HEK293 (cell line): Measurements from ENCODE around the gene SAE1.

ENCODE experiments used
- CTCF ChIP-seq: fragments of 450-650 bp; formaldehyde crosslinking; IDR thresholded peaks from 2 replicates; pipeline ENCODE4 v1.5.1; 2016; ENCODE audit warnings: missing biosample characterization, missing genetic modification characterization
- ZBTB1 ChIP-seq: fragments of 450-650 bp; formaldehyde crosslinking; IDR thresholded peaks from 2 replicates; pipeline ENCODE4 v1.5.1; 2016; ENCODE audit warnings: missing biosample characterization, missing genetic modification characterization
- ZBTB7A ChIP-seq: fragments of 450-650 bp; formaldehyde crosslinking; IDR thresholded peaks from 2 replicates; pipeline ENCODE4 v1.5.1; 2016; ENCODE audit warnings: low read depth, missing biosample characterization, missing genetic modification characterization
- ZNF121 ChIP-seq: fragments of 450-650 bp; formaldehyde crosslinking; IDR thresholded peaks from 2 replicates; pipeline ENCODE4 v1.5.1; 2016; ENCODE audit warnings: missing biosample characterization, missing genetic modification characterization
- ZNF274 ChIP-seq, 2 experiments: fragments of 200-500 bp in 1 of 2; fragments of 450-650 bp in 1 of 2; sonication (Bioruptor generic) in 1 of 2; formaldehyde crosslinking in 1 of 2; IDR thresholded peaks; 2 replicates each; pipeline versions ENCODE4 v1.5.1 to v1.6.1; 2014 to 2016; ENCODE audit warnings: borderline replicate concordance in 1 of 2, inconsistent platforms in 1 of 2, low read length in 1 of 2, missing biosample characterization in 1 of 2, missing genetic modification characterization in 1 of 2
- ZNF335 ChIP-seq: fragments of 450-650 bp; formaldehyde crosslinking; conservative IDR thresholded peaks from 2 replicates; pipeline ENCODE4 v1.5.1; 2016; ENCODE audit warnings: missing biosample characterization, missing genetic modification characterization

GRCh38 chr19:47133021-47133471, 2.4 kb downstream of the SAE1 start:
- TF ChIP-seq ZNF121 (tag by site-specific recombination) (peak; percentile 91), CTCF (no peak), ZNF274 (IDR thresholded peaks at IDR 0.05; ENCODE audit: low read length) (no peak), ZNF274 (tag by site-specific recombination; IDR thresholded peaks at IDR 0.05; ENCODE audit: borderline replicate concordance) (no peak), ZNF335 (tag by site-specific recombination) (no peak), ZBTB7A (no peak), ZBTB1 (tag by site-specific recombination) (no peak)
